GM19395 (cell line): Measurements from ENCODE around the gene CFAP20DC.
"Not testable (repeated sequence)": the region's sequence is repeated elsewhere in the genome, so short reads cannot be mapped to it uniquely, and the experiment has no call there.

ENCODE experiments used
- ATAC-seq: cut with Tn5 transposase; IDR thresholded peaks from one replicate; pipeline ENCODE4 v1.9.1; 2021; ENCODE audit warnings: mild to moderate bottlenecking, moderate library complexity; ENCODE audit not compliant: unreplicated experiment

Gene CFAP20DC

GRCh38 chr3:58706395-58707167, 343.2 kb downstream of the CFAP20DC start:
- ATAC-seq, result no peak

DNA sequence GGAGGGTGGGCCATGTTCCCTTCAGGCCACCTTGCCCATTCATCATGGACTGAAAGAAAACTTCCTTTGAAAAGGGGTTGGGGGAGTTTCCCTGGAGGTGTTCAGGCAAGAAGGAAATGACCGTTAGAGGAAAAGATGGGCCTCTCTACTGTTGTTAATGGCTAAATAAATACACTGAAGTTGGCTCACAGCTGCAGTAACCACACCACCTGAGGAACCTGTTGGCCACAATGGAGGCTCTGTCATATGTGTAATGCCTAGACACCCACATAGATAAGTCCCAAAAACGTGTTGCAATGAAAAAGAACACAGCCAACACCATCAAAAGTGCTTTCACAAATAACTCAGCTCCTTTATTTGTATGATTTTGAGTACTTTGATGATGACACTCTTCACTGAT, 345.1 kb downstream of the CFAP20DC start:
- ATAC-seq, result no peak

GRCh38 chr3:58704304-58704703, 345.5 kb downstream of the CFAP20DC start:
- not testable (repeated sequence) for ATAC-seq

- ATAC-seq, result no peak
Measured at GRCh38 chr3:58698246-58698645, 351.6 kb downstream of the CFAP20DC start.

DNA sequence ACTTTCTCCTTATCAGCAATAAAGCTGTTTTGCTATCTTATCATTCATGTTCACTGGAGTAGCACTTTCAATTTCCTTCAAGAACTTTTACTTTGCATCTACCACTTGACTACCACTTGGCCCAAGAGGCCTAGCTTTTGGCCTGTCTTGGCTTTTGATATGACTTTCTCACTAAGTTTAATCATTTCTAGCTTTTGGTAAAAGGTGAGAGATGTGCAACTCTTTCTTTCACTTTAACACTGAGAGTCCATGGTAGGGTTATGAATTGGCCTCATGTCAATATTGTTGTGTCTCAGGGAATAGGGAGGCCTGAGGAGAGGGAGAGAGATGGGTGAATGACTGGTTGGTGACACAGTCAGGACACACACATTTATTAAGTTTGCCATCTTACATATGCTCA, 352.3 kb downstream of the CFAP20DC start:
- peak; percentile 60 for ATAC-seq

- not testable (repeated sequence) for ATAC-seq
Measured at GRCh38 chr3:58696813-58697212, 353.0 kb downstream of the CFAP20DC start.

DNA sequence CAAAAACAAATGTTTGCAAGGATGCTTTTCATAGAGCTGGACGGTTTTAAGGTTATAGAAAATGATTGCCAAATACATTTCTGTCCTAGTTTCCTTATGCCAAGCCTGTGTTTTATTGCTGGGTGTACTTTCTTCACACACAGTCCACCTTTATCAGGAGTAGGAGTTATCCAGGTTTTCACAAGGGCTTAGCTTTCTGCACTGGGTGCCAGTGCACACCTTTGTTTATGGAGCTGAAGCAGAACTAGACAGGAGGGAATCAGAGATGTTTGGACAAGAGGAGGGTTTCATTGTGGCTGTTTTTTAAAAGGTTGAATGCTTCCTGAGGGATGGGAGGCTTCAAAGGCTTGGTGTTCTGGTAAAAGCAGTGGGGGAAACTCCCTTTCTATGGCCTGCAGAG, 353.7 kb downstream of the CFAP20DC start:
- ATAC-seq, result no peak

GRCh38 chr3:58695284-58695683, 354.5 kb downstream of the CFAP20DC start:
- ATAC-seq, result not testable (repeated sequence)

DNA sequence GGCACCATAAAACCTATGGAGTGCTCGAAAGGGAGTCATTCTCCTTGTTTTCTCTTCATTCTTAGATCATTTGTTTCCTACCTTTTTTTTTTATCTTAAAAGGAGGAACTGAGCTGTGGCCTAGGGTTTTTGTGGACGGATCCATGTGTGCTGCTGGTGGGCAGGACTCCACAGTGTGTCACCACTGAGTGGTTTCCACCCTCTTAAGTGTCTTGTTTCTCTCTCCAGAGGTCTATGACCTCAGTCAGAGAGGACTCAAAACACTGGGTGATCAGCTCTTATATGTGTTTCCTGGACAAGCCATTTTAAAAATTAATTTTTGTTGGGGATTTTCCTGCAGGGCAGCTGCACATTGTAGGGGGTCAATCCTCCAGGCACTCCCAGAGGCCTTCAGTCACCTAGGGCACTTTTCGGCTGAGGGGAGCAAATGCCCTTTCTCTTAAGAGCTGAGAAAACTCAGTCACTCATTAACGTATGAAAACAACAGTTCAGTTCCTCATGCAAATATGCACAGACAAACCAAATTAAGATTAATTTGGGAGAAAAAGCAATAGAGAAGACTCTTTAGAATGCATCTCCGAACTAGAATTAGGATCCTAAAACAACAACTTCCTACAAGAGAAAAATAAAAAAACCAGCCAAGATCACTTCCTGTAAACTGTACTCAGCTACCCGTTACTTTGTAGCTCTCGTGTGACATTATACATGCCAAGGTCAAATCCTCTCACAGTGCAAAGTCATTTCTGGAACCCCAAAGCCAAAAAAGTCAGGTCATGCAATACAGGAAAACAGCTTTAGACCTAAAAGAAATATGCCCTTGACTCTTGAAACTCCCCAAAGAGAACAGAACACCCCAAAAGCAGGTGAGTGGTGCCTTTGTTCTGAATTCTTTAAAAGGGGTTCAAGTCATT, 355.6 kb downstream of the CFAP20DC start:
- peak; percentile 61 for ATAC-seq

- no peak for ATAC-seq
Measured at GRCh38 chr3:58692484-58692883, 357.3 kb downstream of the CFAP20DC start.
